ENCODE data around the gene ISG20L2. TPM values are rescaled to one million over a fixed set of nuclear protein-coding genes. Genes with fewer than 3 reads are reported as not detected.

The ISG20L2 gene
- total and polyA plus RNA-seq, 2 experiments from 2014 or later, result 23.1 to 34.9 TPM

DNA sequence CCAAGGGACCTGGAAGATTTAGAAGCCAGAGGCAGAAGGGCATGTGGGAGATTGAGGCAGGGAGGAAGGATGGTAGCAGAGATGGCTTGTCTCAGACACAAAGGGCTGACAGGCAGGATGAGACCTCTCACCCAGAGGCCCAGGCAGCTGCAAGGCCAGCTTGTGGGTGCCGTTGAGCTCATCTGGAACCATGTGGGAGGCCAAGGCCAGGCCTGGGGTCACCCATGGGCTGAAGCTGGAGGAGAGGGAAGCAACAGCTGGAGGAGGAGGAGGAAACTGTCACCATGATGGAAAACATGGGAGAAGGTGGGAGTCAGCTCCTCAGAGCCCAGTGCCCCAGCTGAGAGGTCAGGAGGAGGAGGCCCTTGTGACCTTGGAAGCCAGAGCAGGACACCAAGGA is 29.6 kb downstream of the ISG20L2 start:
- TF ChIP-seq STAT1 (IDR thresholded peaks at IDR 0.05; ENCODE audit: unreplicated experiment) (no peak), JUNB (IDR thresholded peaks at IDR 0.05; ENCODE audit: unreplicated experiment) (no peak), EZH2 (IDR thresholded peaks at IDR 0.05; ENCODE audit: low read depth, unreplicated experiment) (no peak), POLR2AphosphoS5 (IDR thresholded peaks at IDR 0.05; ENCODE audit: low read depth) (no peak), ZNF114 (CRISPR knock-in tag; IDR thresholded peaks at IDR 0.05) (no peak), CREB1 (CRISPR knock-in tag; IDR thresholded peaks at IDR 0.05; ENCODE audit: low read depth) (no peak), ZNF331 (CRISPR knock-in tag; IDR thresholded peaks at IDR 0.05; ENCODE audit: low read depth) (no peak), EZH2phosphoT487 (IDR thresholded peaks at IDR 0.05; ENCODE audit: unreplicated experiment) (no peak), ETS1 (IDR thresholded peaks at IDR 0.05) (no peak), NANOG (IDR thresholded peaks at IDR 0.05; ENCODE audit: borderline replicate concordance) (no peak)
- TF ChIP-seq, protein P1, sequence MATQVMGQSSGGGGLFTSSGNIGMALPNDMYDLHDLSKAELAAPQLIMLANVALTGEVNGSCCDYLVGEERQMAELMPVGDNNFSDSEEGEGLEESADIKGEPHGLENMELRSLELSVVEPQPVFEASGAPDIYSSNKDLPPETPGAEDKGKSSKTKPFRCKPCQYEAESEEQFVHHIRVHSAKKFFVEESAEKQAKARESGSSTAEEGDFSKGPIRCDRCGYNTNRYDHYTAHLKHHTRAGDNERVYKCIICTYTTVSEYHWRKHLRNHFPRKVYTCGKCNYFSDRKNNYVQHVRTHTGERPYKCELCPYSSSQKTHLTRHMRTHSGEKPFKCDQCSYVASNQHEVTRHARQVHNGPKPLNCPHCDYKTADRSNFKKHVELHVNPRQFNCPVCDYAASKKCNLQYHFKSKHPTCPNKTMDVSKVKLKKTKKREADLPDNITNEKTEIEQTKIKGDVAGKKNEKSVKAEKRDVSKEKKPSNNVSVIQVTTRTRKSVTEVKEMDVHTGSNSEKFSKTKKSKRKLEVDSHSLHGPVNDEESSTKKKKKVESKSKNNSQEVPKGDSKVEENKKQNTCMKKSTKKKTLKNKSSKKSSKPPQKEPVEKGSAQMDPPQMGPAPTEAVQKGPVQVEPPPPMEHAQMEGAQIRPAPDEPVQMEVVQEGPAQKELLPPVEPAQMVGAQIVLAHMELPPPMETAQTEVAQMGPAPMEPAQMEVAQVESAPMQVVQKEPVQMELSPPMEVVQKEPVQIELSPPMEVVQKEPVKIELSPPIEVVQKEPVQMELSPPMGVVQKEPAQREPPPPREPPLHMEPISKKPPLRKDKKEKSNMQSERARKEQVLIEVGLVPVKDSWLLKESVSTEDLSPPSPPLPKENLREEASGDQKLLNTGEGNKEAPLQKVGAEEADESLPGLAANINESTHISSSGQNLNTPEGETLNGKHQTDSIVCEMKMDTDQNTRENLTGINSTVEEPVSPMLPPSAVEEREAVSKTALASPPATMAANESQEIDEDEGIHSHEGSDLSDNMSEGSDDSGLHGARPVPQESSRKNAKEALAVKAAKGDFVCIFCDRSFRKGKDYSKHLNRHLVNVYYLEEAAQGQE (IDR thresholded peaks at IDR 0.05; ENCODE audit: unreplicated experiment), result no peak
- TF ChIP-seq, protein P2, sequence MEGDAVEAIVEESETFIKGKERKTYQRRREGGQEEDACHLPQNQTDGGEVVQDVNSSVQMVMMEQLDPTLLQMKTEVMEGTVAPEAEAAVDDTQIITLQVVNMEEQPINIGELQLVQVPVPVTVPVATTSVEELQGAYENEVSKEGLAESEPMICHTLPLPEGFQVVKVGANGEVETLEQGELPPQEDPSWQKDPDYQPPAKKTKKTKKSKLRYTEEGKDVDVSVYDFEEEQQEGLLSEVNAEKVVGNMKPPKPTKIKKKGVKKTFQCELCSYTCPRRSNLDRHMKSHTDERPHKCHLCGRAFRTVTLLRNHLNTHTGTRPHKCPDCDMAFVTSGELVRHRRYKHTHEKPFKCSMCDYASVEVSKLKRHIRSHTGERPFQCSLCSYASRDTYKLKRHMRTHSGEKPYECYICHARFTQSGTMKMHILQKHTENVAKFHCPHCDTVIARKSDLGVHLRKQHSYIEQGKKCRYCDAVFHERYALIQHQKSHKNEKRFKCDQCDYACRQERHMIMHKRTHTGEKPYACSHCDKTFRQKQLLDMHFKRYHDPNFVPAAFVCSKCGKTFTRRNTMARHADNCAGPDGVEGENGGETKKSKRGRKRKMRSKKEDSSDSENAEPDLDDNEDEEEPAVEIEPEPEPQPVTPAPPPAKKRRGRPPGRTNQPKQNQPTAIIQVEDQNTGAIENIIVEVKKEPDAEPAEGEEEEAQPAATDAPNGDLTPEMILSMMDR (conservative IDR thresholded peaks at IDR 0.05; ENCODE audit: low read depth in 2 of 2), result no peak
- TF ChIP-seq, protein P3, sequence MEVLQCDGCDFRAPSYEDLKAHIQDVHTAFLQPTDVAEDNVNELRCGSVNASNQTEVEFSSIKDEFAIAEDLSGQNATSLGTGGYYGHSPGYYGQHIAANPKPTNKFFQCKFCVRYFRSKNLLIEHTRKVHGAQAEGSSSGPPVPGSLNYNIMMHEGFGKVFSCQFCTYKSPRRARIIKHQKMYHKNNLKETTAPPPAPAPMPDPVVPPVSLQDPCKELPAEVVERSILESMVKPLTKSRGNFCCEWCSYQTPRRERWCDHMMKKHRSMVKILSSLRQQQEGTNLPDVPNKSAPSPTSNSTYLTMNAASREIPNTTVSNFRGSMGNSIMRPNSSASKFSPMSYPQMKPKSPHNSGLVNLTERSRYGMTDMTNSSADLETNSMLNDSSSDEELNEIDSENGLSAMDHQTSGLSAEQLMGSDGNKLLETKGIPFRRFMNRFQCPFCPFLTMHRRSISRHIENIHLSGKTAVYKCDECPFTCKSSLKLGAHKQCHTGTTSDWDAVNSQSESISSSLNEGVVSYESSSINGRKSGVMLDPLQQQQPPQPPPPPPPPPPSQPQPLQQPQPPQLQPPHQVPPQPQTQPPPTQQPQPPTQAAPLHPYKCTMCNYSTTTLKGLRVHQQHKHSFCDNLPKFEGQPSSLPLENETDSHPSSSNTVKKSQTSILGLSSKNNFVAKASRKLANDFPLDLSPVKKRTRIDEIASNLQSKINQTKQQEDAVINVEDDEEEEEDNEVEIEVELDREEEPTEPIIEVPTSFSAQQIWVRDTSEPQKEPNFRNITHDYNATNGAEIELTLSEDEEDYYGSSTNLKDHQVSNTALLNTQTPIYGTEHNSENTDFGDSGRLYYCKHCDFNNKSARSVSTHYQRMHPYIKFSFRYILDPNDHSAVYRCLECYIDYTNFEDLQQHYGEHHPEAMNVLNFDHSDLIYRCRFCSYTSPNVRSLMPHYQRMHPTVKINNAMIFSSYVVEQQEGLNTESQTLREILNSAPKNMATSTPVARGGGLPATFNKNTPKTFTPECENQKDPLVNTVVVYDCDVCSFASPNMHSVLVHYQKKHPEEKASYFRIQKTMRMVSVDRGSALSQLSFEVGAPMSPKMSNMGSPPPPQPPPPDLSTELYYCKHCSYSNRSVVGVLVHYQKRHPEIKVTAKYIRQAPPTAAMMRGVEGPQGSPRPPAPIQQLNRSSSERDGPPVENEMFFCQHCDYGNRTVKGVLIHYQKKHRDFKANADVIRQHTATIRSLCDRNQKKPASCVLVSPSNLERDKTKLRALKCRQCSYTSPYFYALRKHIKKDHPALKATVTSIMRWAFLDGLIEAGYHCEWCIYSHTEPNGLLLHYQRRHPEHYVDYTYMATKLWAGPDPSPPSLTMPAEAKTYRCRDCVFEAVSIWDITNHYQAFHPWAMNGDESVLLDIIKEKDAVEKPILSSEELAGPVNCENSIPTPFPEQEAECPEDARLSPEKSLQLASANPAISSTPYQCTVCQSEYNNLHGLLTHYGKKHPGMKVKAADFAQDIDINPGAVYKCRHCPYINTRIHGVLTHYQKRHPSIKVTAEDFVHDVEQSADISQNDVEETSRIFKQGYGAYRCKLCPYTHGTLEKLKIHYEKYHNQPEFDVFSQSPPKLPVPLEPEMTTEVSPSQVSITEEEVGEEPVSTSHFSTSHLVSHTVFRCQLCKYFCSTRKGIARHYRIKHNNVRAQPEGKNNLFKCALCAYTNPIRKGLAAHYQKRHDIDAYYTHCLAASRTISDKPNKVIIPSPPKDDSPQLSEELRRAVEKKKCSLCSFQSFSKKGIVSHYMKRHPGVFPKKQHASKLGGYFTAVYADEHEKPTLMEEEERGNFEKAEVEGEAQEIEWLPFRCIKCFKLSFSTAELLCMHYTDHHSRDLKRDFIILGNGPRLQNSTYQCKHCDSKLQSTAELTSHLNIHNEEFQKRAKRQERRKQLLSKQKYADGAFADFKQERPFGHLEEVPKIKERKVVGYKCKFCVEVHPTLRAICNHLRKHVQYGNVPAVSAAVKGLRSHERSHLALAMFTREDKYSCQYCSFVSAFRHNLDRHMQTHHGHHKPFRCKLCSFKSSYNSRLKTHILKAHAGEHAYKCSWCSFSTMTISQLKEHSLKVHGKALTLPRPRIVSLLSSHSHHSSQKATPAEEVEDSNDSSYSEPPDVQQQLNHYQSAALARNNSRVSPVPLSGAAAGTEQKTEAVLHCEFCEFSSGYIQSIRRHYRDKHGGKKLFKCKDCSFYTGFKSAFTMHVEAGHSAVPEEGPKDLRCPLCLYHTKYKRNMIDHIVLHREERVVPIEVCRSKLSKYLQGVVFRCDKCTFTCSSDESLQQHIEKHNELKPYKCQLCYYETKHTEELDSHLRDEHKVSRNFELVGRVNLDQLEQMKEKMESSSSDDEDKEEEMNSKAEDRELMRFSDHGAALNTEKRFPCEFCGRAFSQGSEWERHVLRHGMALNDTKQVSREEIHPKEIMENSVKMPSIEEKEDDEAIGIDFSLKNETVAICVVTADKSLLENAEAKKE (CRISPR knock-in tag; IDR thresholded peaks at IDR 0.05), result no peak
- Histone ChIP-seq H3K27ac (ENCODE audit: low read depth) (no peak overlapping the region), H3K27me3 (ENCODE audit: insufficient read depth) (peaks cover 11% of the 10 kb centered on the region), H3K4me3 (no peak overlapping the region), H4K20me1 (replicated peaks; ENCODE audit: insufficient read depth) (no peaks in the 10 kb centered on the region; the same call in 1 of the 2 replicates), H3K79me2 (replicated peaks; ENCODE audit: insufficient read depth) (peaks cover 6% of the 10 kb centered on the region), H3K4me1 (ENCODE audit: insufficient read depth) (peaks cover 22% of the 10 kb centered on the region), H3K36me3 (ENCODE audit: insufficient read depth) (no peaks in the 10 kb centered on the region; the same call in 1 of the 2 replicates), H2AFZ (no peak overlapping the region), H3F3A (replicated peaks; ENCODE audit: low read depth) (peaks cover 11% of the 10 kb centered on the region), H3K9me2 (ENCODE audit: insufficient read depth) (no peaks in the 10 kb centered on the region), H3K4me2 (no peak overlapping the region)
- H3K4me3 Mint-ChIP-seq, result no peak overlapping the region
- no peaks in the 10 kb centered on the region; the same call in 2 of the 3 replicates for H3K9me3 Mint-ChIP-seq
- H3K36me3 Mint-ChIP-seq (ENCODE audit: low read depth), result peaks cover 47% of the 10 kb centered on the region
- H3K27ac Mint-ChIP-seq, result no peak overlapping the region
- ATAC-seq (no peak), DNase-seq (ENCODE audit: low spot score) (no peak)
- H3K4me1 Mint-ChIP-seq, result peaks cover 33% of the 10 kb centered on the region
- peaks cover 19% of the 10 kb centered on the region for H3K27me3 Mint-ChIP-seq (ENCODE audit: insufficient read depth, low read depth, poor library complexity)

Measured in GM23338 (cell line).